Epidermal melanocyte (primary cell): ENCODE results near the gene CYP4B1.

ENCODE experiments used
- DNase-seq: peaks from one replicate; pipeline ENCODE4 v3.0.0; 2011; ENCODE audit warnings: low spot score; ENCODE audit not compliant: insufficient read length

Gene CYP4B1

DNA sequence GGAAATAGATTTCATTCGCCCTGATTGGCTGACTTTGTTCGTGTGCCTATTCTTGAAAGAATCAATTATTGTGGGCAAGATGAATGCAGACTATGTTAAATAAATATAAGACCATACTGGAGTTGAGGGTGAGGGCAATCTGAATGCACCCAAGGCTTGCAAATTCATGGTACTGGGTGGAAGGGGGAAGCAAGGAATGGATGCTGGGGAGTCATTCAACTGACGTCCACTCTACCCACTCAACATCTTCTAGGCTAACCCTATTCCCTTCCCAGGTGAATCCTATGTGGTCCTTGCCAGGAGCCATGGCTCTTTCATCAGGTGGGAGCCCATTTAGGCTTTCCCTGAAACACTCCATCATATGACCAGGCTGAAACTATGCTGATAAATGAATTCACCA, 5.7 kb upstream of the CYP4B1 start:
- DNase-seq = no peak

DNA sequence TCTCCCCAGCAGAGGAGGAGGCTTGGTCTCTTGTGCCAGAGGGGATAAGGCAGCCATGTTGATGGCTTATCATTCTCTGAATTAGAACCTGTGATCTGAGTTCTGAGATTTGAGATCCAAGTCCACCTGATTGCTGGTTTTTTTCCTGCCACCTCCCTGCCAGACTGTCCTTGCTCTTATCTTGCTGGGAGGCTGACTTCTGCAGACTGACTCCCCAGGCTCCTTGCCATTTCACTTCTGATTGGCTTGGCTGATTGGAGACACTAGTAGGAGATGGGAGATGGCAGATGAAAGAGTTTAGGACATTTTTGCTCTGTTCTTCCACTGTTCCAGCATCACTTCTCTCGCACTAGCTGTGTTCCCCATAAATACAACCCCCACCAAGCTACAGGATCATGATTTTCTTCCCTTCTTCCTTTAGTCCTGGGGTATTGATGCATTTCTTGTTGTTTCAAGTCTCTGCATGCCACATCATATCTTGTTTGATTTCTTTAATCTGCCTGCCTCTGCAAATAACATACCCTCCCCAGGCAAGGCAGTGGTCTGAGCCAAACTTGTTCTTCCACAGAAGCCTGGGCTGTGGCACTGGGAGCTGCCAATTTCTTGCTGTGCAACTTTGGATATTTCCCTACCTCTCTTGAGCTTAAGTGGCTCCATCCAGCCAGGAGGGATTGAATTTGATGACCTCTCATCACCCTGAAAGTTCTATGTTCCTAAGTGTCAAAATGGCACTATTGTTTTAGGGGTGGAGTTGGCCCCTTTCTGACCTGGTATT, 963 bp upstream of the CYP4B1 start:
- DNase-seq = no peak

DNA sequence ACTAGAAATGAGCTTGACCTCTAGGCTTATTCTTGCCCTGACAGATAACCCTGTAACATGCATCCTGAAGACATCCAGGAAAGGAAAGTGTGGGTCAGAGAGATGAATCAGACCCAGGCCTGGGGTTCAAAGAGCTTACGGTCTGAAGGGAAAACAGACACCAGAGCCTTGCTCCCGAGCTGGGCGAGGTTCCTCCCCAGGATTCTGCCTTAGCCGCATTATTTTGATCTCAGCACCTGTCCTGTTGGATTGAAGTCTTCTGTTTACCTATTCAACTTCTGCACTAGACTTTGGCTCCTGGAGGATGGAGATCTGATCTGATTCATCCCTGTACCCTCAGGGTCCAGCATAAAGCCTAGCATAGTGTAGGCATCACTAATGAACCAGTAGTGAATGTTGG, 1.9 kb downstream of the CYP4B1 start:
- DNase-seq = no peak

DNA sequence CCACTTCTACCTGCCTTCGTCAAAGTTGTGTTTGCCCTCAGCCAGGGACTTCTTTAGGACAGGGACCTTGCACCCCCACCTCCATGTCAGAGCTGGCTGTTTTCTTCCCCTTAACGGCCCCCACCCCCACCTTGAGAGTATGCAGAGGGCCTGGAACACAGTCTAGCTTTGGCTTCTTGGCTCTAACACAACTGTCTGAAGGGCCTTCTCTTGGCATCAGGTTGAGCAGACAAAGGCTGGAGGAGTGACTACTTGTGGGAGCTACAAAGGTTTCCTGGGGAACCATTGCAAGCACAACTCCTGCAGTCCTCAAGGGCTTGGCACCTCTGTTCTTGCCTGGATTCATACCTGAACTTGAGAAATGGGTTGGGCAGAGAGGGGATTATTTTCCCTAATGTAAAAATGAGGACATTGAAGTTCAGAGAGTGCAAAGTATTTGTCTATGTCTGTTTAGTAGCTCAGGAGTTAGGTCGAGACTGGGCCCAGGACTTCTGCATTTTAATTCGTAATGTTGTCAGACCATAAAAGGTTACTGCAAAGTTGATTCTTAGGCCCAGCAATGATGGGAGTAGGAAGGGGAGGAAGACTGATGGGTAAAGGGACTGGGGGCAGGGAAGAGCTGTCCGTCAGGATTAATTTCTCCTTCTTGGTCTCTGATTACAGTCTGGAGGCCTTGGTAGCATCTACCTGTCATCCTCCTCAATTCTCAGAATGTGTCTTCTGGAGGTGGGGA, 2.6 kb downstream of the CYP4B1 start:
- DNase-seq = no peak

DNA sequence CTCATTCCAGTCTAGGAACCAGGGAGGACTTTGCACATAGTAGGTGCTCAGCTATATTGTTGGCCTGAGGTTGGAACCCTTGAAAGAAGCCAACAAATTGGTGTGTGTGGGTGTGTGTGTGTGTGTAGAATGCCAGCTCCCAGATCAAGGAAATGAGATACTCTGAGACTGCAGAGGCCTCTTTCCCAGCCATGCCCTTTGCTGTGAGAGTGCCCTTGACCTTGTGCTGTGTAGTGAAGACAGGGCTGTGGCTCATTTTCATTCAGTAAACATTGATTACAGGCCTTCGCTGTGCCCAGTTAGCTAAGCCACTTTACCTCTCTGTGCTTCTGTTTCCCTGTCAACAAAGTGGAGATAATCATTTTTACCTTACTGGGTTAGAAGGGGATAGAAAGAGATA, 3.2 kb downstream of the CYP4B1 start:
- no peak for DNase-seq

DNA sequence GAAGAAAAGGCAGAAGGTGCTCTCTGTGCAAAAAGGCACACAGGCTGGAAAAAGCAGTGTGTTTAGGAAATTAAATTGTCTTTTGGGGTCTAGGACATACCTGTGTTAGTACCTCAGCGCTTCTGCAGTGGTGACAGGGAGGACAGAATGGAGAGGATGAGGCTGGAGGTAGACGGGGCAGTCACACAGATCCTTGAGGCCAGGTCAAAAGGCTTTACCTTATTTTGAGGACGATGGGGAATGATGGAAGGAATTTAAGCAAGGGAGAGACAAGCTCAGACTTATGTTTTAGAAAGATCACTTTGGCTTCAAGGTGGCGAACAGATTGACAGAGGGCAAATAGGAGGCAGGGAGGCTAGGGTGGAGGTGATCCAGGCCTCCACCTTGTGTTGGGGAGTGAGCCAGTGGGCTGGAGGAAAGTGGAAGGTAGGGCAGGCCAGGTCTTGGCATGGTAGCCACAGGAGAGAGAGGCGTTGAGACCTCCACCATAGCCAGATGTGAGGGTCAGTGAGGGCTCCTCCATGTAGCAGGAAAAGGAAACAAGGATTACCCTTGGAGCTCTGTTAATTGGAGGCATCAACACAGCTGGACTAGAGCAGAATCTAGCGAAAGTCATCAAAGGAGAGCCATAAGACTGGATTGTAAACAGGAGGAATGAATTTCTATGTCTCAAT, 4.2 kb downstream of the CYP4B1 start:
- DNase-seq = no peak

DNA sequence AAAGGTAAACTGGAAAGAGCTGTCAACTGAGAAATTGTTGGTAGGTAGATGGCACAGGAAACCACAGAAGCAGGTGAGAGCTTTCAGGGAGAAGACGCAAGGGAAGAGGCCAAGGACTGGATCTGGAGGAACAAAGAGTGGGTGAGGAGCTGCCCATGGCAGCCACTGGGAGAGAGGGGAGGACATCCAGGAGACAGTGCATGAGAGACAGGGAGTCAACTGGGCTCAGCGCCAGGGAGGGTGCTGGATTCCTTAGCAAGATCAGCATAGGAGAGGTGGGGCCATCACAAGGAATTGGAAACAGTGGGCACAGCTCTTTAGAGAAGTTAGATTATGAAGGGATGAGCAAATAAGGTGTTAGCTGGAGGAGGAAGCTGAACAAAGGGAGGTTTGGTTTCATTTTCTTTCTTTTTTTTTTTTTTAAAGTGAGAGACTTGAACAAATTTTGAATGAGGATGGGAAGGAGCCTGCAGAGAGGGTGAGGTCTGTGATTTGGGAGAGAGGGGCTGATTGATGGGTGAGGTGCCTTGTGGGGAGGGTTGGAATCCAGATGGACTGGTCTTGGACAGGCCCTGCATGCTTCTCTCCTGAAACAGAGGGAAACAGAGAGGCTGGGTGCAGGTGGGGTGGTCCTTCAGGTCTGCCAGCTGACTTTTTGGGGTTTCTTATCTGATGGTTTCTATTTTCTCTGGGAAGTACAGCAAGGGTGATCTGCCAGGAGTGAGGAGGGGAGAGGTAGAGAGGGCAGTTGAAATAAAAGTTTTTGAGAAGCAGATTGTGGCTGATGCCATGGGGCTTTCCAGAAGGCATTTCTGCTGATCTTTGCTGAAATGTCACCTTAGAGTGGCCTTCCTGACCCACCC, 5.4 kb downstream of the CYP4B1 start:
- DNase-seq = no peak

DNA sequence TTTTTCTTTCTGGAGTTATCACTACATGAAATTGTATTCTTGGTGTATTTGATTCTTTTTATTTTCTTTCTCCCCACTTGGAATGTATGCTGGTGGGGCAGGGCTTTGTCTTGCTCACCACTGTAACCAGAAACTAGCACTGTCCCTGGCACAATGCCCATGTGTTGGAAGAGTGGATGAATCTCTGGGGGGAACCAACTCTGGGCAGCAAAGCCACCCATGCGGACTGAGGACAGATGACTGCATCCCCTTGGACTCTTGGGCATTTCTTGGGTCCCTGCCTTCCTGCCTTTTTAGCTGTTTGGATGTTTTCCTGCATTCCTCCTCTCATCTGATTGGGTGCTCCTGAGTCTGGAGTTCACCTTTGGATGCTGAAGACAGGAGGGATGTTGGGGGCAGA, 6.1 kb downstream of the CYP4B1 start:
- no peak for DNase-seq

DNA sequence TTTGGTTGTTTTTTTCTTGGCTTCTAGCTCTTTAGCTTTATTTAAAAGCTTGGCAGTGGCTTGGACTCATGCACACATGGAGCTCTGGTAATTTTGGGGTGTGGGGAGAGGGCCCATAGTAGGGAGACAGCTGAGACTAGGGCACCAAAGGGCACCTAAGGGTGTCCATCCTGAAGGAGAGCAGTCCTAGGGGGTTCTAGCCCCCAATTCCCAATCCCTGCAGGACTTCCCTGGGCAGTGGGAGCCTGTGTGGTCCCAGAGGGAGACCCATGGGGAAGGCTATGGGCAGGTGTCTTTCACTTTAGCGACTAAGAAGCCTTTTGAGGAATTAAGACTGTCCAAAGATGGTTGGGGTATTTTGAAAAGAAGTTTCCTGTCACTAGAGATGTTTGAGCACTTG, 6.9 kb downstream of the CYP4B1 start:
- no peak for DNase-seq

DNA sequence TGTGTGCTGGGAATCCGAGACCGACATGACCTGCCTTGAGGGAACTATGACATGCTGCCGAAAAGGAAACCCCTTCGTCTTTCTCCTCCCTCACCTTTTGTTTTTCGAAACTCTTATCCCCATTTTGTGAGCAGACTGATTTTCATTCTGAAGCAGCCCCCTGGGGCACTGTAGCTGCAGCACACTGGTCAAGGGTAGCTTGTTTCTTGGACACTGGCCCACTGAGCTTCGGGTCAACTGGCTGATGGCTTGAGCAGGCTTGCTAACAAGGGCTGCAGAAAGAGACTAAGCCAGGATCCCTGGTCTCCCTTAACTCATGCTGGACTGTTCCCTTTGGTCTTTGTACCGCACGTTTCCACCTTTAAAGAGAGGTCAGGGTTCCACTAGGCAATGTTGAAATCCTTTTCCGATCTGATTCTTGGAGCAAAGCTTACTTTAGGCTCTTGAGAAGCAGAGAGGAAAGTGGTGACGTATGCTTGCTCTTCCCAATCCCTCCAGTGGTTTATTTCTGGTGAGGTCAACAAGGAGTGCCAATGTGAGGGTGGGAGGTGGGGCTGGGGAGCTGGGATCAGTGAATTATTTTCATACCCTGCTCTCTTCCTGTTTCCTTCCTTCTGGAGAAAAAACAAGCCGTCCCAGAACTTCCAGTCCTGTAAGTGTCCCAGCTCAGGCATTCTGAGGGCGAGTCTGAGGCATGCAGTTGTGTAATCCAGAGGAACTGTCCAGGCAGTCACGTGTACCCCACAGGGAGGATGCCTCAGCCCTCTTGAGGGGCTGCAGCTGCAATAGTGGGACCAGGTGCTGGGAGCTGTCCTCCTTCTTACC, 7.6 kb downstream of the CYP4B1 start:
- no peak for DNase-seq

DNA sequence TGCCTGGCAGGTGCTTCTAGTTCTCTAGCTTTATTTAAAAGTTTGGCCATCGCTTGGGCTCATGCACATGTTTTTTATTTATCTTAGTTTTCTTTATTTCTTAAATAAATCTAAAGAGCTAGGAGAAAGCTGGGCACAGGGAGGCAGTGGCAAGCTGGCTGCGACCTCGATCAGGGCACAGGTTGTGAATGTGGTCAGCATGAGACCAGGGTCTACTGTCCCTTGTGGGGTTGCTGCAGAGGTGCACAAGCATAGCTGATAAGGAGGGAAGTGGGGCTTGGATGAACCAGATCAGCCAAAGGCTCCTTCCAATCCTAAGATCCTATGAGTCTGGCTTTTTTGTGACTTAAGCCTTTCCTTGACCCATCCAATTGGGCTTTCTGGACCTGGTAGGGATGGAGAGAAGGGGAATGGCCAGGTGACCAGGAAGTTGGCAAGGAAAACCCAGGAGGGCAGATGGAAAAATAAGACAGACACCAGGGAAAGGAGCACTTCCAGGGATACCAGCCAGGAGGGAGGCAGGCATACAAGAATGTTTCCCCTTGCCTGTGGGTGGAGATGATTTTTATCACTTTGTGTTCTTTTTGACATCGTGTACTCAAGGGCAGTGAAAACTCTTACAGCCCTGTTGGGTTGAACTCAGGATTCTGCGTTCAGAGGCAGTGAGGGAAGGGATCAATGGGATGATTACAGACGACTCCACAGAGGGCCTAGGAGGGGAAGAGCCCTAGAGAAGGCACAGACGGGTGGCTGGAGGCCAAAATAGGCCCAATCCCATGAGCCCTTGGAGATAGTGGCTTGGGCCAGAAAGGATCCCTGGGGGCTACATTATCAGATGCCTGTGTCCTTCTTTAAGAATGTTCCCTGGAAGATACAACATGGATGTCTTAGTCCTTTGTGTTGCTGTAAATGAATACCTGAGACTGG, 8.5 kb downstream of the CYP4B1 start:
- DNase-seq = no peak

DNA sequence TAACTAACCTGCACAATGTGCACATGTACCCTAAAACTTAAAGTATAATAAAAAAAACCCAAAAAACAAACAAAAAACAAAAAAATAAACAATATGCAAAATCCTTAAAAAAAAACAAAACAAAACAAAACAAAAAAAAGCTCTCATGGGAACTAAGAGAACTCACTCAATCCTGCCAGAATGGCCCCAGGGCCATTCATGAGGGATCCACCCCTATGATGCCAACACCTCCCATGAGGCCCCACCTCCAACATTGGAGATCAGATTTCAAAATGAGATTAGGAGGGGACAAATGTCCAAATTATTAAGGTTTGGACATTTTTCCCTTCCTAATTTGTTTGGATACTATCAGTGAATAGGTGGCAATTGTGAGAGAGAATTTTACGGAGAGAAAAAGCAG, 10.2 kb downstream of the CYP4B1 start:
- DNase-seq = no peak

DNA sequence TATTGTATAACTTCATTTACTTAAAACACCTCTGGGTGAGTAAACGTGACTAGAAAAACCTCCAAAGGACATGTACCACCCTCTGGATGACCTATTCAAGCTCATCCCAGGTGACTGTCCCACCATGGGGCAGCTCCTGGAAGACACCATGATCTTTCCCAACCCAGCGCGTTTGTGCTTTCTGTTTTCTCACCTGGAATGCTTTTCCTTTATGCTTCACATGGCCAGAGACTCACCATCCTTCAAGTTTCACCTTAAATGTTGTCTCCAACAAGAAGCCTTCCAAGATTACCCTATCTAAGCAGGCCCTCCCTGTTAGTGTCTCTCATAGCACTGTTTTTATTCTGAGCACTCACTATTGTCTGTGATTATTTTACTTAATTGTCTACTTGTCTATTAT, 11.1 kb downstream of the CYP4B1 start:
- no peak for DNase-seq

DNA sequence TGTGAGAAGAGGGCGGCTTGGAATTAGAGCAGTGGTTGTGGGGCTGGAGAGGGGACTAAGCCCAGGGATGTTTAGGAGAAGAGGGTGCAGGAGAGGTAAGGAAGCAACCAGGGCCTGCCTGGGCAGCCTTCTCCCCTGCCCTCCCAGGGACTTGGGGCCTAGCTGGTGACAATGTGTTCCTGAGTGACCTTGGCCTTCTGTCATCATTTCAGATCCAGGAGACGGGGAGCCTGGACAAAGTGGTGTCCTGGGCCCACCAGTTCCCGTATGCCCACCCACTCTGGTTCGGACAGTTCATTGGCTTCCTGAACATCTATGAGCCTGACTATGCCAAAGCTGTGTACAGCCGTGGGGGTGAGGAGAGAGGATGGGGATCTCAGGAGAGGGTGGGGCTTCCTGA, 11.8 kb downstream of the CYP4B1 start:
- DNase-seq = no peak

DNA sequence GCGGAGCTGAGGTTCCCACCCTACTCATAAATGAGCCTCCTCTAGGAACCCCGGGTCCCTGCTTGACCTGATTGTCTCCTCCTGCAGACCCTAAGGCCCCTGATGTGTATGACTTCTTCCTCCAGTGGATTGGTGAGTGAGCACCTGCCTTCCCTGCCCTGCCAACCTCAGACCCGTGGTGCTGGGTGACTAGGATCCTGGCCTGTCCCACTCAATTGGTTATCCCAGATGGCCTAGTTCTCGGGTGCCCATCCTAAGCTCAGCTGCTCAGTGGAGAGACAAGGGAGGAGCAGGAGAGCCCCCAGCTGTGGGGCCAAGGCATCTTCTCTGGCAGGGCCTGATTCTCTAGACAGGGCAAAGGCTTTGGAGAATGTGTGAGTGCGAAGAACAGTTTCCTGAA, 12.2 kb downstream of the CYP4B1 start:
- DNase-seq = no peak

DNA sequence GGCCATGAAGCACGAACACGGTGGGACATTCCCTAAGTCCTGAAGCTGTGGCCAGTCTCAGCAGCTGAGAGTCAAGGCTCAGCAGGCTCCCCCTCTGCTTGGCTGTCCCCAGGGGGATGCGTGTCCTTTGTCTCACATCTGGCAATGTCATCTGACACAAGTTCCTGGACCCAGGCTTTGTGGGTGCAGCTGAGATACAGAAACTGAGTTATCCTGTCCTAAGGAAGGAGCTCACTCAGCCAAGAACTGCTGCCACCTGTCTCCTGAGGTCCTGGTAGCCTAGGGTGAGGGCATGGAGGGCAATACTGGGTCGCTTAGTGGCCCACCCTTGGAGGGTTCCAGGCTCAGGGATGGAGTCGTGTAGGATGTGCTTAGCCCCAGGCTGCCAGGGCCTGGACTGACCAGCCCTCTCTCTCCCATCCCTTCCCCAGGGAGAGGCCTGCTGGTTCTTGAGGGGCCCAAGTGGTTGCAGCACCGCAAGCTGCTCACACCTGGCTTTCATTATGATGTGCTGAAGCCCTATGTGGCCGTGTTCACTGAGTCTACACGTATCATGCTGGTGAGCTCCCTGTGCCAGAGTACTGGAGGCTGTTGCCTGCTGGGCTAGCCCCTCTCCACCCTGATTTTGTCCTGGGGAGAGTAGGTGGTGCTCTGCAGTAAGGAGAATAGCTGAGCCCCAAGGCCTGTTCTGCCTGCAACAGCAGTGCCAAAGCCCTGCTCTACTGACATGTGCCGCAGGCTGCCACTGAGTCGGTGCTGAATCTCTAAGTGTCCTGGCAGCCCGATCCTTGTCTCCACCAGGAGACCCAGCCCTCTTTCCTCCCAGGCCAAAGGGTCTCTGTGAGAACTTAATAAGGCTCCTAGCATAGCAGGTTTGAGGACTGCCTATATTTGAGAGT, 13.5 kb downstream of the CYP4B1 start:
- no peak for DNase-seq

DNA sequence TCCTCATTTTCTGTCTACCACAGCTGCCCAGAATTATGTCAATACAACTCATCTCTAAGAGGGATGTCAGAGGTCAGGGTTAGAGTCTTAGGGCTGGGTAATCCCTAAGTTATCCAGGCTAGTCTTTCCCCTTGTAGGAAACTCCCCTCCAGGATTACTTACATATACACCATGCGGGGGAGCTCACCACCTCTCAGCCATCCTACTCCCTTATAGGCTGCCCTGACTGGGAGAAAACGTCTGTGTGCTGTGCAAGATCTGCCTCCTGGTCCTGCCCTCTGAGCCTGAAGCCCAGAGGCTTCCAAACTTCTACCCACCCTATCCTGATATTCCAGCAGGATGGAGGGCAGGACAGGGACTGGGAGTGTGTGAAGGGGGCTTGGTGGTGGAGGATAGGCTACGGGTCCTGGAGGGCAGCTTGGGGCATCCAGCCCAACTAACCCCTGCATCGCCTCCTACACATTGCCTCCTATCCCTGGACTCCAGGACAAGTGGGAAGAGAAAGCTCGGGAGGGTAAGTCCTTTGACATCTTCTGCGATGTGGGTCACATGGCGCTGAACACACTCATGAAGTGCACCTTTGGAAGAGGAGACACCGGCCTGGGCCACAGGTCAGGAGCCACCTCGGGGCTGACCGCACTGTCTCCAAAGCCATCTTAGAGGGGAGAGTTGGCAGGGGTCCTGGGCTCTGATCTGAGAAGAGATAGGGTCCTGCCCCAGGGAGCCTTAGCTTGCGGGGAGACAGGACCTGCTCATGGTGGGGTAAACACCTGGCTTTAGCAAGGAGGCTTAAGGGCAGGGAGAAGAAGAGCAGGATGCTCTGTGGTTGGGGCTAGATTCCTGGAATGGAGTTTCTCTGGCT, 14.4 kb downstream of the CYP4B1 start:
- DNase-seq = no peak
